T-helper 2 cell (primary cell): ENCODE results near the gene SH3PXD2B.
A peak's percentile ranks its signal among the peaks of the same experiment; 100 is the strongest.
"Not testable (repeated sequence)": the region's sequence is repeated elsewhere in the genome, so short reads cannot be mapped to it uniquely, and the experiment has no call there.

ENCODE experiments used
- DNase-seq, 5 experiments: peaks; one replicate each; pipeline versions ENCODE4 v3.0.0 to v3.0.0-alpha.2; 2012 to 2022

Gene SH3PXD2B

GRCh38 chr5:172362755-172363154 lies 91.6 kb downstream of the SH3PXD2B start:
- DNase-seq = no peak

- DNase-seq = peak in 2 of 5 experiments; percentile 6 to 71
Measured at GRCh38 chr5:172361566-172362238, 92.6 kb downstream of the SH3PXD2B start.

- DNase-seq = no peak
Measured at GRCh38 chr5:172358345-172358744, 96.0 kb downstream of the SH3PXD2B start.

GRCh38 chr5:172356527-172356926 lies 97.8 kb downstream of the SH3PXD2B start:
- DNase-seq = no peak

- no peak for DNase-seq
Measured at GRCh38 chr5:172356047-172356446, 98.3 kb downstream of the SH3PXD2B start.

- no peak for DNase-seq
Measured at GRCh38 chr5:172353846-172354245, 100.5 kb downstream of the SH3PXD2B start.

- DNase-seq = no peak
Measured at GRCh38 chr5:172353271-172353812, 101.0 kb downstream of the SH3PXD2B start.

GRCh38 chr5:172352526-172352925 lies 101.8 kb downstream of the SH3PXD2B start:
- DNase-seq = not testable (repeated sequence)

- DNase-seq = no peak
Measured at GRCh38 chr5:172351240-172351778, 103.0 kb downstream of the SH3PXD2B start.

GRCh38 chr5:172350212-172351181 lies 103.8 kb downstream of the SH3PXD2B start:
- DNase-seq = no peak

- not testable (repeated sequence) for DNase-seq
Measured at GRCh38 chr5:172348733-172349132, 105.6 kb downstream of the SH3PXD2B start.

- no peak for DNase-seq
Measured at GRCh38 chr5:172348084-172348483, 106.2 kb downstream of the SH3PXD2B start.

GRCh38 chr5:172347496-172348052 lies 106.8 kb downstream of the SH3PXD2B start:
- DNase-seq = no peak

GRCh38 chr5:172345881-172346280 lies 108.4 kb downstream of the SH3PXD2B start:
- DNase-seq = no peak

GRCh38 chr5:172344855-172345409 lies 109.4 kb downstream of the SH3PXD2B start:
- no peak for DNase-seq

GRCh38 chr5:172343741-172344140 lies 110.6 kb downstream of the SH3PXD2B start:
- DNase-seq = no peak

- DNase-seq = no peak
Measured at GRCh38 chr5:172342918-172343317, 111.4 kb downstream of the SH3PXD2B start.

GRCh38 chr5:172339264-172340180 lies 114.8 kb downstream of the SH3PXD2B start:
- DNase-seq = no peak

- DNase-seq = no peak
Measured at GRCh38 chr5:172336676-172337285, 117.5 kb downstream of the SH3PXD2B start.

GRCh38 chr5:172336264-172336663 lies 118.1 kb downstream of the SH3PXD2B start:
- no peak for DNase-seq

- no peak for DNase-seq
Measured at GRCh38 chr5:172335721-172336120, 118.6 kb downstream of the SH3PXD2B start.
